ENCODE results near the gene ZNHIT2. TPM values are rescaled to one million over a fixed set of nuclear protein-coding genes. Genes with fewer than 3 reads are reported as not detected.

Gene ZNHIT2
- total and polyA plus RNA-seq, 2 experiments from 2014 or later: 17.7 to 18.1 TPM

GRCh38 chr11:65087216-65087615, 30.3 kb downstream of the ZNHIT2 start:
- H3K4me1 ChIP-seq (ENCODE audit: insufficient read depth): peaks cover 8% of the 10 kb centered on the region; the same call in 1 of the 2 replicates
- H3K9me2 ChIP-seq (ENCODE audit: insufficient read depth): no peaks in the 10 kb centered on the region
- H3K27ac Mint-ChIP-seq: no peak overlapping the region
- H3K9me3 Mint-ChIP-seq: no peaks in the 10 kb centered on the region
- ATAC-seq: no peak
- no peak overlapping the region for H3K4me3 ChIP-seq
- no peak overlapping the region for H3K4me2 ChIP-seq
- peaks cover 22% of the 10 kb centered on the region for H3K79me2 ChIP-seq (replicated peaks; ENCODE audit: insufficient read depth)
- H3K36me3 Mint-ChIP-seq (ENCODE audit: low read depth): peaks cover 12% of the 10 kb centered on the region
- peaks cover 10% of the 10 kb centered on the region; the same call in 1 of the 2 replicates for H4K20me1 ChIP-seq (replicated peaks; ENCODE audit: insufficient read depth)
- H3K27ac ChIP-seq (ENCODE audit: low read depth): no peak overlapping the region
- peaks cover 13% of the 10 kb centered on the region for H3K4me1 Mint-ChIP-seq
- DNase-seq (ENCODE audit: low spot score): no peak
- H3K36me3 ChIP-seq (ENCODE audit: insufficient read depth): no peaks in the 10 kb centered on the region
- TF ChIP-seq POLR2AphosphoS5 (IDR thresholded peaks at IDR 0.05; ENCODE audit: low read depth) (no peak), ETS1 (IDR thresholded peaks at IDR 0.05) (no peak), EZH2 (IDR thresholded peaks at IDR 0.05; ENCODE audit: low read depth, unreplicated experiment) (no peak), ZNF462 (CRISPR knock-in tag; IDR thresholded peaks at IDR 0.05) (no peak), STAT1 (IDR thresholded peaks at IDR 0.05; ENCODE audit: unreplicated experiment) (no peak), EZH2phosphoT487 (IDR thresholded peaks at IDR 0.05; ENCODE audit: unreplicated experiment) (no peak)
- H3K27me3 Mint-ChIP-seq (ENCODE audit: insufficient read depth, low read depth, poor library complexity): peaks cover 8% of the 10 kb centered on the region
- no peaks in the 10 kb centered on the region for H3K27me3 ChIP-seq (ENCODE audit: insufficient read depth)
- no peak overlapping the region for H2AFZ ChIP-seq
- H3K4me3 Mint-ChIP-seq: no peak overlapping the region
- H3F3A ChIP-seq (replicated peaks; ENCODE audit: low read depth): 0 out of 2 replicates have a peak, but pooled peaks cover 4% of the 10 kb centered on the region

All from GM23338 (cell line).